ENCODE data around the gene OTX1.

DNA sequence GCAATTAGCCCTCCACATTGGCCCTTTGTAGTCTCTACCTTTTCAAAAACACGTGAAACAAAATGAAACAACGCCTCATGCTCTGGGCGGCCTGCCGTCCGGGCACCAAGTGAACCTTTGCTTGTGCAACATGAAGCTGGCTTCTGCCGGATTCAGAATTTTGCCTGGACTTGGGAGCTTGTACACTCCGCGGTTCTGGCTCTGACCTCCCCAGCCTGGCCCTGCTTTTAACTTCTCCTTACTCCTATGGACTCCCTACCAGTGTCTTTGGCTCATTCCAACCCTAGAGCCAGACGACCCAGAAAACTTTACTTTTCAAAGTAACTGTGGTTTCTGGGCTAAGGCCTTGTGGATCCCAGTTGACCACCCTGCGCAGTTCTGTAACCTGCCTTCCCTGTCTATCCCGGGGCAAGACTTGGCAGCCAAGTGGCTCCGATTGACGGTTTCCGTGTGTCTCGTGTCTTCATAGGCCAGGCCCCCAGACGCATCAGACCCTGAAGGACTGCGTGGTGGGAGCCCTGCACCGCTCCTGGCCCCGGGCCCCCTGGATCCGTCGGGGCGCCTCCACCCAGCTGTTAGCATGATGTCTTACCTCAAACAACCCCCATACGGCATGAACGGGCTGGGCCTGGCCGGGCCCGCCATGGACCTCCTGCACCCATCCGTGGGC, 1.9 kb downstream of the OTX1 start:
- TF ChIP-seq ZFX (CRISPR knock-in tag; IDR thresholded peaks at IDR 0.05) (no peak), NR2F6 (CRISPR knock-in tag; IDR thresholded peaks at IDR 0.05) (no peak)
